Upper lobe of right lung (tissue), 1 donor: ENCODE measurements around the gene MRPL52. TPM values are rescaled to one million over a fixed set of nuclear protein-coding genes. Genes with fewer than 3 reads are reported as not detected.

Experiments used
- ATAC-seq: fragments of 200-7000 bp; cut with Tn5 transposase; one replicate; pipeline ENCODE4 v1.9.1; 2020; ENCODE audit warnings: mild to moderate bottlenecking, moderate library complexity
- DNase-seq: peaks from one replicate; pipeline ENCODE4 v3.0.0-alpha.2; 2020
- H3K27ac ChIP-seq: fragments of 200-600 bp; one replicate; pipeline ENCODE4 v1.8.0; 2022
- H3K27me3 ChIP-seq: fragments of 200-600 bp; one replicate; pipeline ENCODE4 v1.8.0; 2022; ENCODE audit warnings: mild to moderate bottlenecking
- H3K36me3 ChIP-seq: fragments of 200-600 bp; one replicate; pipeline ENCODE4 v1.8.0; 2022
- H3K4me1 ChIP-seq: fragments of 200-600 bp; one replicate; pipeline ENCODE4 v1.8.0; 2022
- H3K4me3 ChIP-seq: fragments of 200-600 bp; one replicate; pipeline ENCODE4 v1.8.0; 2022; ENCODE audit warnings: mild to moderate bottlenecking
- H3K9me3 ChIP-seq: fragments of 200-600 bp; one replicate; pipeline ENCODE4 v1.8.0; 2022
- intact Hi-C: fragments of 100-400 bp; cut with DNase I; formaldehyde crosslinking; loops from one replicate; pipeline ENCODE4 v1.11.0; 2022
- total RNA-seq: library from RNA; stranded (reverse); fragmentation: NEBNext Ultra II Directional; extraction: Animal tissue kit (Norgen Biotek cat#: 25700); gene quantifications from one replicate; pipeline ENCODE4 v1.2.1, GENCODE V29; 2021
- TF ChIP-seq, protein P1 (sequence below): fragments of 200-600 bp; IDR thresholded peaks from one replicate; pipeline ENCODE4 v1.8.0; 2022; ENCODE audit warnings: antibody characterized with exemption
- donor health status: DM: no; HTN: yes; CAD: no; lungs with severe emphysema.

MRPL52 gene
- total RNA-seq, 1 donor from 2014 or later: 58.4 TPM

DNA sequence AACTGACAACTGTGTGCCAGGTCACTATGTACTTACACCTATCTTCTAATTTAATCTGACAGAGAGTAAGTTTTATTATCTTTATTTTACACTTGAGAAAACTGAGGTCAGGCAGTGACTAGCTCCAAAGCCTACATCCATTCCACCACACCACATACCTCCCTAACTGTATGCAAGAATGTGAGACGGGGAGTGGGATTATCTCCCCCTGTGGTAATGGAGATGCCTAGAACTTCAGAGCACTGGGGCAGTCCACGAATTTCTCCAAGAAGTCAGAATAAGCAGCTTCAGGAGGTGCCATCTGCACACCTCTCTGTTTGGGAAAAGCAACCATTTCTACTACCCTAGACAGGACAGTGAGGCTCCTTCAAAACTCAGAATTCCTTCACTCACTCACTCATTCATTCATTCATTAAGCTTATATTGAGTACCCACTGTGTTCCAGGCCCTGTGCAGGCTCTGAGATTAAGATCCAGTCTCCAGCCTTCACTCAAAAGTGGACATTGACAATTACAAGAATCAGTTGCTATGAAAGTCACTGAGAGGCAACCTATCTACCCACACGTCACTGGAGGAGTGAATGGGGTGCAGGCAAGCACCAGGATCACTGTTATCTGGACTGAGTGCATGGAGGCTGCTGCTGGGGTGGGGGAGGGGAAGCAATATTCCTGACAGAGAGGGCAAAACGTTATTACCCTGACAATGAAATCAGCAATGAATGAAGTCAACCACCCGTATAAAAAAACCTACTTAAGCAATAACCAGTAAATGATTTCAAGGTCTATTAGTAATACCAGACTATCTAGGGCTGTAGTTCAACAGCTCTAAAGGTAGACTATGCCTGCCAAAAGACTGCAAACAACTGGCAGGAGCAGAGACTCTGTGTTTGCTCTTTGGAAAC lies 32.4 kb upstream of the MRPL52 start:
- no peaks in the 10 kb centered on the region for H3K27me3 ChIP-seq
- H3K36me3 ChIP-seq: no peaks in the 10 kb centered on the region
- ATAC-seq (no peak), DNase-seq (no peak)
- no peak overlapping the region for H3K27ac ChIP-seq
- intact Hi-C loops: no loop called here
- no peak overlapping the region for H3K4me3 ChIP-seq
- no peaks in the 10 kb centered on the region for H3K9me3 ChIP-seq
- TF ChIP-seq, protein P1, sequence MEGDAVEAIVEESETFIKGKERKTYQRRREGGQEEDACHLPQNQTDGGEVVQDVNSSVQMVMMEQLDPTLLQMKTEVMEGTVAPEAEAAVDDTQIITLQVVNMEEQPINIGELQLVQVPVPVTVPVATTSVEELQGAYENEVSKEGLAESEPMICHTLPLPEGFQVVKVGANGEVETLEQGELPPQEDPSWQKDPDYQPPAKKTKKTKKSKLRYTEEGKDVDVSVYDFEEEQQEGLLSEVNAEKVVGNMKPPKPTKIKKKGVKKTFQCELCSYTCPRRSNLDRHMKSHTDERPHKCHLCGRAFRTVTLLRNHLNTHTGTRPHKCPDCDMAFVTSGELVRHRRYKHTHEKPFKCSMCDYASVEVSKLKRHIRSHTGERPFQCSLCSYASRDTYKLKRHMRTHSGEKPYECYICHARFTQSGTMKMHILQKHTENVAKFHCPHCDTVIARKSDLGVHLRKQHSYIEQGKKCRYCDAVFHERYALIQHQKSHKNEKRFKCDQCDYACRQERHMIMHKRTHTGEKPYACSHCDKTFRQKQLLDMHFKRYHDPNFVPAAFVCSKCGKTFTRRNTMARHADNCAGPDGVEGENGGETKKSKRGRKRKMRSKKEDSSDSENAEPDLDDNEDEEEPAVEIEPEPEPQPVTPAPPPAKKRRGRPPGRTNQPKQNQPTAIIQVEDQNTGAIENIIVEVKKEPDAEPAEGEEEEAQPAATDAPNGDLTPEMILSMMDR: no peak
- no peaks in the 10 kb centered on the region for H3K4me1 ChIP-seq

DNA sequence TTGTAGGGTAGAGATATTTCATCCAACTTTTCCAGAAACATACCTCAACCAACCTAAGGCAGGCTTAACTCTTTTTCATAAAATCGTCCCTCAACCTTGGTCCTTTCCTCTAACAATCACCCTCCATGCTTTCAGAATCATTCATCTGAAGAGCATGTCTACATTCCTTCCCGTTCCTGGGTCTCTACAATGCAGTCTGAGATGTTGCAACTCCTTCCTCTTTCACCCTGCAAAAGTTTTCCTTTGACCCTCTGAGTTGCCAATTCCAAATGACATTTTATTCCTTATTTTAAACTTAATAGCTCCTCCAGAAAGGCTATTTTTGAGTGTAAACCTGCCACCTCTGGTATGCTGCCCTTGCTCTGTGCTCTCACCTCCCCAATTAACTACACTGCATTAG lies 31.2 kb upstream of the MRPL52 start:
- no peaks in the 10 kb centered on the region for H3K27me3 ChIP-seq
- peak; percentile 71 for ATAC-seq
- no peak for DNase-seq
- H3K9me3 ChIP-seq: no peaks in the 10 kb centered on the region
- TF ChIP-seq, protein P1: no peak
- H3K4me1 ChIP-seq: no peaks in the 10 kb centered on the region
- no peaks in the 10 kb centered on the region for H3K36me3 ChIP-seq
- H3K27ac ChIP-seq: no peak overlapping the region
- H3K4me3 ChIP-seq: no peak overlapping the region
- intact Hi-C loops: no loop called here

DNA sequence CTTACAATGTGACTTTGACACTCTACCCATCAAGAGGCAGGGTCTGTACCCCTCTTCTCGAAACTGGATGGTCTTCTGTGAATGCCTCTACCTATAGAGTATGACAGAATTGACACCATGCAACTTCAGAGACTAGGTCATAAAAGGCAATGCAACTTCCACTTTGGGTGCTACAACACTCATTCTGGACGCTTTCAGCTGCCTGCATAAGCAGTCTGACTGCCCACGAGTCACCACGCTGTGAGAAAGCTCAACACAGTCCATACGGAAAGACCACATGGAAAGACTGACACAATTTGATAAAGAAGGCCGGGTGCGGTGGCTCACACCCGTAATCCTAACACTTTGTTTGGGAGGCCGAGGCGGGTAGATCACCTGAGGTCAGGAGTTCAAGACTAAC lies 29.3 kb upstream of the MRPL52 start:
- no peaks in the 10 kb centered on the region for H3K27me3 ChIP-seq
- no peaks in the 10 kb centered on the region for H3K36me3 ChIP-seq
- intact Hi-C loops: no loop called here
- H3K9me3 ChIP-seq: no peaks in the 10 kb centered on the region
- H3K4me1 ChIP-seq: no peaks in the 10 kb centered on the region
- ATAC-seq: peak; percentile 65
- no peak overlapping the region for H3K27ac ChIP-seq
- H3K4me3 ChIP-seq: no peak overlapping the region
- TF ChIP-seq, protein P1: no peak
- no peak for DNase-seq

DNA sequence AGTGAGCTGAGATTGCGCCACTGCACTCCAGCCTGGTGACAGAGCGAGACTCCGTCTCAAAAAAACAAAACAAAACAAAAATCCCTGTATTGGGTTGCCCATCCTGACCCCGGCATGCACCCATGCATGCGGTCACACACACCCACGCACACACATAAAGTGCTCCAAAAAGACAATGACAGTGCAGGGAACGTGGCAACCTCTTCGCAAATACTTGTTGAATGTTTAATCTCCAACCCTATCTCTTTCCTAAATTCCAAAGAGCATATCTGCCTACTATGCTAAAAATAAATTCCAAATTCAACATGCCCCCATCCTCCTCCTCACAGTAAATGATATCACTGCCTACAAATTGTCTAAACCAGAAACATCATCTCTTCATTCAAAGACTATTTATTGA lies 28.0 kb upstream of the MRPL52 start:
- intact Hi-C loops: no loop called here
- Histone ChIP-seq H3K36me3 (no peaks in the 10 kb centered on the region), H3K9me3 (no peaks in the 10 kb centered on the region), H3K4me1 (no peaks in the 10 kb centered on the region), H3K27me3 (no peaks in the 10 kb centered on the region), H3K27ac (no peak overlapping the region), H3K4me3 (no peak overlapping the region)
- TF ChIP-seq, protein P1: no peak
- ATAC-seq (no peak), DNase-seq (no peak)

DNA sequence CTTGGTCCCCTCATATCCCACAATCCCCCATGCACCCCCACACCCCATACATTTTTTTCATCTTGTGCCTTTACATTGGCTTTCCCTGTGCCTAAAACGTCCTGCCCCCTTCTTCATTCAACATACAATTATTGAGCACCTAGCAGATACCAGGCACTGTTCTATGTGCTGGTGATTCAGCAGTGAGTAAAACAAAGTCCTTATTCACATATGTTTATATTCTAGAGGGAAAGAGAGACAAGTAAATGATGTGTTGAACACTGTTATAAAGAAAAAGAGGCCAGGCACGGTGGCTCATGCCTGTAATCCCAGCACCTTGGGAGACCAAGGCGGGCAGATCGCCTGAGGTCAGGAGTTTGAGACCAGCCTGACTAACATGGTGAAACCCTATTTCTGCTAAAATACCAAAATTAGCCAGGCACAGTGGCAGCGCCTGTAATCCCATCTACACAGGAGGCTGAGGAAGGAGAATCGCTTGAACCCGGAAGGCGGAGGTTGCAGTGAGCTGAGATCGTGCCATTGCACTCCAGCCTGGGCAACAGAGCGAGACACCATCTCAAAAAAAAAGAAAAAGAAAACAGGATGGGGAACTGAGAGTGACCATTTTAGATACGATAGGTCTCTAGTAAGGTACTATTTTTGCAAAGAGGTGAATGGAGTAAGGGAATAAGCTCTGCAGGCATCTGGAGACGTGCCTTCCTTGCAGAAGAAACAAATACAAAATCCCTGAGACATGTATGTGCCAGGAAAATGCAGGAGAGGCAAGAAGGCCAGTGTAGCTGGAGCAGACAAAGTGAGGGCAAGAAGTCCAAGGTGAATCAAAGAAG lies 26.6 kb upstream of the MRPL52 start:
- Histone ChIP-seq H3K9me3 (no peaks in the 10 kb centered on the region), H3K27me3 (no peaks in the 10 kb centered on the region), H3K36me3 (no peaks in the 10 kb centered on the region), H3K4me3 (no peak overlapping the region), H3K27ac (no peak overlapping the region), H3K4me1 (no peaks in the 10 kb centered on the region)
- intact Hi-C loops: no loop called here
- no peak for DNase-seq
- TF ChIP-seq, protein P1: no peak
- no peak for ATAC-seq
